CD4-positive, alpha-beta memory T cell (primary cell): ENCODE measurements around the gene HLF. TPM values are rescaled to one million over a fixed set of nuclear protein-coding genes. Genes with fewer than 3 reads are reported as not detected.

Source experiments
- CTCF ChIA-PET: fragments of 350-600 bp; sonication (Branson Sonifier 250); formaldehyde crosslinking; loops from one replicate; lab custom pipeline; 2021; ENCODE audit warnings: inconsistent platforms; ENCODE audit not compliant: partially characterized antibody; lab: Charles Lee
- POLR2A ChIA-PET: fragments of 350-600 bp; sonication (Branson Sonifier 250); formaldehyde crosslinking; loops from one replicate; lab custom pipeline; 2021; ENCODE audit not compliant: partially characterized antibody; lab: Charles Lee
- DNase-seq, 5 donors: peaks; one replicate each; pipeline versions ENCODE4 v3.0.0 to v3.0.0-alpha.2; 2020 to 2022; ENCODE audit warnings: mixed read lengths in 1 of 5
- H3K27ac ChIP-seq: one replicate; pipeline ENCODE4 v1.7.0; 2013; ENCODE audit warnings: low read depth, low read length
- H3K27me3 ChIP-seq: 2 replicates; pipeline ENCODE4 v1.7.0; 2013; ENCODE audit warnings: mild to moderate bottlenecking, low read length, moderate library complexity; ENCODE audit not compliant: insufficient read depth
- H3K36me3 ChIP-seq: 2 replicates; pipeline ENCODE4 v1.7.0; 2013; ENCODE audit warnings: mild to moderate bottlenecking, low read length, moderate library complexity; ENCODE audit not compliant: insufficient read depth
- H3K4me1 ChIP-seq: 2 replicates; pipeline ENCODE4 v1.7.0; 2013; ENCODE audit warnings: mild to moderate bottlenecking, low read length, moderate library complexity; ENCODE audit not compliant: insufficient read depth
- H3K4me3 ChIP-seq, 2 donors: one replicate each; pipeline ENCODE4 v1.7.0; 2013; ENCODE audit warnings: low read length in 2 of 2, mild to moderate bottlenecking in 1 of 2
- H3K9me3 ChIP-seq, 2 donors: one replicate each; pipeline ENCODE4 v1.7.0; 2013; ENCODE audit warnings: low read length in 2 of 2, control low read depth in 1 of 2; ENCODE audit not compliant: control insufficient read depth in 1 of 2
- H3K27ac Mint-ChIP-seq, 7 donors: one replicate each; pipeline ENCODE4 v1.8.0; 2020 to 2021; ENCODE audit warnings: mixed read lengths in 7 of 7, mild to moderate bottlenecking in 6 of 7, inconsistent platforms in 3 of 7, moderate library complexity in 3 of 7
- H3K27me3 Mint-ChIP-seq, 2 donors: one replicate each; pipeline ENCODE4 v1.8.0; 2020 to 2021; ENCODE audit warnings: mixed read lengths in 2 of 2
- H3K36me3 Mint-ChIP-seq, 2 donors: one replicate each; pipeline ENCODE4 v1.8.0; 2020 to 2021; ENCODE audit warnings: mixed read lengths in 2 of 2, inconsistent platforms in 1 of 2, mild to moderate bottlenecking in 1 of 2
- H3K4me1 Mint-ChIP-seq, 4 donors: one replicate each; pipeline ENCODE4 v1.8.0; 2020 to 2021; ENCODE audit warnings: mixed read lengths in 4 of 4, mild to moderate bottlenecking in 1 of 4
- H3K4me3 Mint-ChIP-seq, 8 donors: one replicate each; pipeline ENCODE4 v1.8.0; 2020 to 2021; ENCODE audit warnings: mixed read lengths in 8 of 8, mild to moderate bottlenecking in 7 of 8, moderate library complexity in 6 of 8, inconsistent platforms in 3 of 8
- H3K9me3 Mint-ChIP-seq, 8 donors: one replicate each; pipeline ENCODE4 v1.8.0; 2020 to 2021; ENCODE audit warnings: mixed read lengths in 8 of 8, mild to moderate bottlenecking in 5 of 8, inconsistent platforms in 3 of 8, moderate library complexity in 1 of 8
- intact Hi-C: fragments of 100-400 bp; cut with micrococcal nuclease; formaldehyde crosslinking; loops from one replicate; pipeline ENCODE4 v1.15.1; 2023
- polyA plus RNA-seq, 2 donors: library from polyadenylated mRNA; unstranded; fragments of 300-500 nt; fragmentation: Illumina TruSeq; gene quantifications; one replicate each; pipeline ENCODE4 v1.2.3, GENCODE V29; 2021
- total RNA-seq, 2 experiments: library from RNA; stranded (reverse); gene quantifications; one replicate each; pipeline ENCODE4 v1.2.3, GENCODE V29; 2021

HLF gene
- total and polyA plus RNA-seq, 4 experiments from 2014 or later, result 3.2 to 3.9 (median 3.6) TPM

DNA sequence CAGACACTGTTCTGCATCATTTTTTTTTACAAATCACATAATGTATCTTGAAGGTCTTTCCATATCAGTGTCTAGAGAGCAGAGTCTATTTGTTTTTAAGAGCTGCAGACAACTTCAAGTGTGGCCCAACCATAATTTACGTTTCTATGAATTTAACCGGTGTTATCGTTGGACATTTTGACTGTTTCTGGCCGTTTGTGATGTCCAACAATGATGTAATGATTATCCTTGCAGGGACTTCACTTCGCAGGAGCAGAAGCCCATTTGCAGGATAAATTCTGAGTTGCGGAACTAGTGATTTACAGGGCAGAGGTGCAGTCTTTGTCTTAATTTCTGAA is 26.9 kb upstream of the HLF start:
- Mint-ChIP-seq H3K27ac (peak overlapping the region; percentile 87 to 94 (median 92)), H3K36me3 (no peaks in the 10 kb centered on the region), H3K27me3 (peaks cover 0 to 4% of the 10 kb centered on the region in 2 donors), H3K4me1 (peaks cover 20 to 31% (median 29%) of the 10 kb centered on the region in 4 donors), H3K4me3 (peak overlapping the region; percentile 61 to 95 (median 84)), H3K9me3 (peaks cover 0 to 2% (median 0%) of the 10 kb centered on the region in 8 donors)
- intact Hi-C loops, result loop anchor here (1.0 to 5.0 kb wide), 6 partner anchors 26 to 270 kb away; partner anchors contain the start of genes COX11, HLF and STXBP4
- ChIA-PET POLR2A (interaction anchor here (0.8 to 4.6 kb wide), 31 partner anchors 11 to 269 kb away, joined by 3 to 119 read pairs (median 6); partner anchors contain the start of genes COX11, HLF, MMD and STXBP4), CTCF (interaction anchor here (0.8 to 7.0 kb wide), 15 partner anchors 8 to 245 kb away, joined by 3 to 109 read pairs (median 5); partner anchors contain the start of gene HLF)
- Histone ChIP-seq H3K27me3 (no peaks in the 10 kb centered on the region), H3K9me3 (no peaks in the 10 kb centered on the region), H3K4me3 (peak overlapping the region; percentile 20 to 66), H3K36me3 (no peaks in the 10 kb centered on the region), H3K27ac (peak overlapping the region; percentile 47), H3K4me1 (peaks cover 28% of the 10 kb centered on the region)
- DNase-seq, result no peak

DNA sequence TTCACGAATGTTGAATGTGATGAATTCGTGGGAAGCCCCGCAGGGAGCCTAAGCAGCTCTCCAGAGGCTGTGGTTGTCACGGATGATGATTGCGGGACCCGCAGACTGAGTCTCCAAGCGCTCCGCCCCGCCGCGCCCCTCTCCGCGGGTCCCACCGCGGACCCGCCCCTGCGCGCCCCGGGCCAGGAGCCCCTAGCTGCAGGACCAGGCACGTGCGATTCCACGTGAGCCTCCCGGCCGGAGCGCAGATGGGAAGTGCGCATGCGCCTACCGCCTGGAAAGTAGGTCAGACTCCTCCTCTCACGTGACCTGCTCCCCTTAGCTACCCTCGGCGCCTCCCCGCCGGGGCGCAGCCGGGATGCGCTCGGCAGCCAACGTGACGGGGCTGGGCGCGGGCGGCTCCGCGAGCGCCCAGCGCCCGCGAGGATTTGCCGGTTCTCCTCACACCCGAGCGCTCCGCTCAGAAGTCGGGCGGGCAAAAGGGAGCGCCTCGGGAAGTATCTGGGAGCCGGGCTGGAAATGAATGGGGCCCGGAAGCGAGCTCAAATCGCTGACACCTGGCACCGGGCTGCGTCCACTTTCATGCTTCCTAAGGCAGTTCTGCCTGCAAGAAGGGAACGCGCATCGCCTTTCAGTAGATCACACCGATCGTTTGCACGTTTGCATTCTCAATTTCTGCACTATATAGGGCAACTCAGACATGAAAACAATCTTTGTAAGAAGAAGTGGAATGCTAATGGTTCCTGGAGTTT is 26.4 kb upstream of the HLF start:
- Histone ChIP-seq H3K4me1 (peaks cover 28% of the 10 kb centered on the region), H3K4me3 (peak overlapping the region; percentile 20 to 66), H3K27ac (peak overlapping the region; percentile 47), H3K36me3 (no peaks in the 10 kb centered on the region), H3K27me3 (no peaks in the 10 kb centered on the region), H3K9me3 (no peaks in the 10 kb centered on the region)
- Mint-ChIP-seq H3K9me3 (no peaks in the 10 kb centered on the region), H3K36me3 (no peaks in the 10 kb centered on the region), H3K4me1 (peaks cover 20 to 31% (median 29%) of the 10 kb centered on the region in 4 donors), H3K4me3 (peak overlapping the region; percentile 89 to 95 (median 92)), H3K27ac (peak overlapping the region; percentile 87 to 94 (median 93)), H3K27me3 (peaks cover 2 to 7% of the 10 kb centered on the region in 2 donors)
- intact Hi-C loops, result loop anchor here (1.0 to 5.0 kb wide), 5 partner anchors 26 to 270 kb away; partner anchors contain the start of genes COX11, HLF and STXBP4
- peak; percentile 87 to 91 (median 90) for DNase-seq
- ChIA-PET POLR2A (interaction anchor here (0.8 to 4.6 kb wide), 30 partner anchors 12 to 270 kb away, joined by 3 to 119 read pairs (median 6); partner anchors contain the start of genes COX11, HLF, MMD and STXBP4), CTCF (interaction anchor here (0.9 to 7.0 kb wide), 16 partner anchors 9 to 246 kb away, joined by 3 to 109 read pairs (median 5); partner anchors contain the start of gene HLF)

DNA sequence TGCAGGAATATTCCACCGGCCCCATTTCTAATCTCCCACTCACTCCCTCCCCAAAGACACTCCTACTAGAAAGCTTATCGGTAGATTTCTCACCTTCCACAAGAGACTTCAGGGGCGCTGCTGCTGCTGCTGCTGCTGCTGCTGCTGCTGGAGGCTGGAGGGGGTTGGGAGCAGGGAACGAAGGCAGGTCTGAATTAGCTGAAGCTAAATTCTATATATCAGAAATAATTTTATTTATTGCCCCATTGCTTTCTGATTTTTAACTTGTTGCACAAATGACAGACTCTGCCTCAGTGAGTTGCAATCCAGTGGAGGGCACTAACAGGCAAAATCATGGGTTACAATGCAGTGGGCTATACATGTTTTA is 25.8 kb upstream of the HLF start:
- Histone ChIP-seq H3K27me3 (no peaks in the 10 kb centered on the region), H3K4me1 (peaks cover 28% of the 10 kb centered on the region), H3K27ac (peak overlapping the region; percentile 47), H3K36me3 (no peaks in the 10 kb centered on the region), H3K9me3 (no peaks in the 10 kb centered on the region), H3K4me3 (peak overlapping the region; percentile 20 to 66)
- POLR2A ChIA-PET, result interaction anchor here (0.9 to 4.6 kb wide), 22 partner anchors 12 to 270 kb away, joined by 3 to 119 read pairs (median 6); partner anchors contain the start of genes COX11, HLF, MMD and STXBP4
- H3K4me1 Mint-ChIP-seq, result peaks cover 20 to 31% (median 29%) of the 10 kb centered on the region in 4 donors
- H3K27ac Mint-ChIP-seq, result peak overlapping the region; percentile 79 to 94 (median 93)
- CTCF ChIA-PET, result interaction anchor here (1.0 to 7.0 kb wide), 14 partner anchors 9 to 246 kb away, joined by 3 to 109 read pairs (median 5); partner anchors contain the start of gene HLF
- H3K9me3 Mint-ChIP-seq, result no peaks in the 10 kb centered on the region
- H3K27me3 Mint-ChIP-seq, result peaks cover 2 to 9% of the 10 kb centered on the region in 2 donors
- H3K4me3 Mint-ChIP-seq, result peak overlapping the region; percentile 89 to 95 (median 92)
- DNase-seq, result no peak
- no peaks in the 10 kb centered on the region for H3K36me3 Mint-ChIP-seq
- intact Hi-C loops, result loop anchor here (1.0 to 5.0 kb wide), 5 partner anchors 25 to 271 kb away; partner anchors contain the start of genes COX11, HLF and STXBP4

DNA sequence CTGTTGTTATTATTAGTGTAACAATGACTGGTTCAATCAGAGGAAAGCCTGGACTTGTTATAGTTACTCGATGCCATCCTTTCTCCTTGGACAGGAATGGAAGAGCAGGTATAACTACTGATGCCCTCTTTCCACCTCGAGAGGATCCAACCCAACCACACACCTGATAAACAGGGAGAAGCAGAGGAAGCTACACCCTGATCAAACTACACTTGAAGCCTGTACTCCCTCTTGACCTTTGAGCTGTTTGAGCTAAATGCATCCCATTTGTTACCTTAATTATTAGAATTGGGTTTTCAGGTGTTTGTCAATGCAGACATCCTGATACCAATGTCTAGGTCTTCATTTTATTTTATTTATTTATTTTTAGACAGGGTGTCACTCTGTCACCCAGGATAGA is 23.7 kb upstream of the HLF start:
- Histone ChIP-seq H3K27me3 (no peaks in the 10 kb centered on the region), H3K4me3 (no peak overlapping the region), H3K36me3 (no peaks in the 10 kb centered on the region), H3K9me3 (no peaks in the 10 kb centered on the region), H3K4me1 (peaks cover 28% of the 10 kb centered on the region), H3K27ac (no peak overlapping the region)
- DNase-seq, result no peak
- CTCF ChIA-PET, result interaction anchor here (7.0 kb wide), 1 partner anchor 25 kb away, joined by 109 read pairs; the partner anchor contains the start of gene HLF
- POLR2A ChIA-PET, result interaction anchor here (0.7 kb wide), 1 partner anchor 23 kb away, joined by 3 read pairs; no protein-coding TSS in a partner anchor
- intact Hi-C loops, result no loop called here
- Mint-ChIP-seq H3K9me3 (no peaks in the 10 kb centered on the region), H3K36me3 (no peaks in the 10 kb centered on the region), H3K27me3 (peaks cover 9 to 18% of the 10 kb centered on the region in 2 donors), H3K4me1 (peaks cover 18 to 27% (median 22%) of the 10 kb centered on the region in 4 donors), H3K4me3 (no peak overlapping the region), H3K27ac (no peak overlapping the region)

DNA sequence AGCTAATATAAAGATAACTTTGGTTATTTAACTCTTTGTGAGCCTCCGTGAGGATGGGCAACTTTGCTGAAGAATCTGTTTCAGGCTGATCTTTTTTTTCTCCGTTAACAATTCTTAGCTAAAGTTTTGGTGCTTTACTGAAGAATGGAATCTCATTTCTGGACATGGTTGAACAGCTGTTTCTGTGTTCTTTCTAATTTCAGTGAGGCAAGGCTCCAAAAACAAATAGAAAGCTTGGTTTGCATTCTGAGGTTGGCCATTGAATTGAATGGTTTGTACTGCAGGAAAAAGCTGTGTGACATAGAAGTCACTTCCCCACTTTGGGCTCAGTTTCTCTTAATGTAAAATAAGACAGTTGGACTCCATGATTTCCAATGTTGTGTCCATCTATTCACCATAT is 22.3 kb upstream of the HLF start:
- Mint-ChIP-seq H3K27me3 (peaks cover 10 to 19% of the 10 kb centered on the region in 2 donors), H3K4me3 (no peak overlapping the region), H3K27ac (no peak overlapping the region), H3K9me3 (no peaks in the 10 kb centered on the region), H3K4me1 (peaks cover 10 to 14% (median 12%) of the 10 kb centered on the region in 4 donors), H3K36me3 (no peaks in the 10 kb centered on the region)
- Histone ChIP-seq H3K4me3 (no peak overlapping the region), H3K9me3 (no peaks in the 10 kb centered on the region), H3K4me1 (peaks cover 15% of the 10 kb centered on the region), H3K36me3 (no peaks in the 10 kb centered on the region), H3K27me3 (no peaks in the 10 kb centered on the region), H3K27ac (no peak overlapping the region)
- intact Hi-C loops, result no loop called here
- ChIA-PET POLR2A (interaction anchor here (0.9 kb wide), 2 partner anchors 22 to 152 kb away, joined by 3 to 5 read pairs; partner anchors contain the start of gene HLF), CTCF (interaction anchor here (1.2 to 7.0 kb wide), 2 partner anchors 23 to 152 kb away, joined by 3 to 109 read pairs; partner anchors contain the start of gene HLF)
- no peak for DNase-seq

DNA sequence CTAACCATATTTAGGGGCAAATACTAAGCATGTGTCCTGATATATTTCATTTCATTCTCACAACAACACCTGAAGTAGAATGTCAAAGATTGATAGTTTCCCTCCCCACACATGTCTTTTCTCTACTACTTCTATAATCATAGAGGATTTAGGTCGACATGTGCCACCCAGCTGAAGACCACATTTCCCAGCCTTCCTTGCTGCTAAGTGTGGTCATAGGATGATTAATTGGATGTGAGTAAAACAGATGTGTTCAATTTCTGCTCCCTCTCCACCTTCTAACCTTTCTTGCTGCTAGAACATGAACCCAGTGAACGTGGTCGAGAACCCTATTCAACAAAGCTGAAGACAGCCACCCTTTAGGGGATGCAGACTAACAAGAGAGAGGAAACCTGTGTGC is 18.8 kb upstream of the HLF start:
- H3K4me1 Mint-ChIP-seq, result no peaks in the 10 kb centered on the region

DNA sequence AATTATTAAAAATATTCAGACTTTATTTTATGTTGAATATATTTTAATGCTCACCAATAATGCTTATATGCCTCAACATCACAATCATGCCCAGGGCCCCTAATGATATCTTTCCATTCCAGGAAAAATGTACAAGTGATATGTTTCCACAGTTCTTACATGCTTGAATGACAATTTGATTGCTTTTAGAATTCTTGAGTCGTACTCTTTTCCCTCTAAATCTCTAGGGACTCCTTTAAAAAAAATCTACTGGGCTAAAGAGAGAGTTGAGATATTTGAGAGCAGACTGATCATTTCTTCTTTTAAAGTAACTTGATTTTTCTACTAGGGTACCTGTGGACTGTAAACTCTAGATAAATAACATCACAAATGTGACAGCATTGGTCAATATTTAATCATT is 18.2 kb upstream of the HLF start:
- no peaks in the 10 kb centered on the region for H3K36me3 Mint-ChIP-seq
- intact Hi-C loops, result no loop called here
- Histone ChIP-seq H3K9me3 (no peaks in the 10 kb centered on the region), H3K27me3 (no peaks in the 10 kb centered on the region), H3K4me1 (no peaks in the 10 kb centered on the region), H3K27ac (no peak overlapping the region), H3K36me3 (no peaks in the 10 kb centered on the region), H3K4me3 (no peak overlapping the region)
- ChIA-PET POLR2A (no interaction called here), CTCF (no interaction called here)
- H3K4me3 Mint-ChIP-seq, result no peak overlapping the region
- no peaks in the 10 kb centered on the region for H3K9me3 Mint-ChIP-seq
- peaks cover 14 to 24% of the 10 kb centered on the region in 2 donors for H3K27me3 Mint-ChIP-seq
- no peak overlapping the region for H3K27ac Mint-ChIP-seq
- no peaks in the 10 kb centered on the region for H3K4me1 Mint-ChIP-seq
- DNase-seq, result no peak

More for the DNA sequence above, 18.8 kb upstream of the HLF start:
- H3K4me3 ChIP-seq, result no peak overlapping the region
- no peaks in the 10 kb centered on the region for H3K9me3 Mint-ChIP-seq
- peaks cover 13 to 24% of the 10 kb centered on the region in 2 donors for H3K27me3 Mint-ChIP-seq
- H3K36me3 Mint-ChIP-seq, result no peaks in the 10 kb centered on the region
- intact Hi-C loops, result no loop called here
- CTCF ChIA-PET, result no interaction called here
- no peak overlapping the region for H3K27ac ChIP-seq
- no peak overlapping the region for H3K27ac Mint-ChIP-seq
- no peak overlapping the region for H3K4me3 Mint-ChIP-seq
- no peaks in the 10 kb centered on the region for H3K4me1 ChIP-seq
- H3K27me3 ChIP-seq, result no peaks in the 10 kb centered on the region
- POLR2A ChIA-PET, result no interaction called here
- H3K9me3 ChIP-seq, result no peaks in the 10 kb centered on the region
- no peak for DNase-seq
- H3K36me3 ChIP-seq, result no peaks in the 10 kb centered on the region
